Anterior cingulate cortex (tissue), 58 donors: ENCODE results near the gene CEP112.
"Not testable (repeated sequence)": the region's sequence is repeated elsewhere in the genome, so short reads cannot be mapped to it uniquely, and the experiment has no call there.

Experiments
- DNase-seq, 58 donors: peaks; one replicate each; lab custom pipeline; 2025; lab: John Stamatoyannopoulos, UW

The CEP112 gene

DNA sequence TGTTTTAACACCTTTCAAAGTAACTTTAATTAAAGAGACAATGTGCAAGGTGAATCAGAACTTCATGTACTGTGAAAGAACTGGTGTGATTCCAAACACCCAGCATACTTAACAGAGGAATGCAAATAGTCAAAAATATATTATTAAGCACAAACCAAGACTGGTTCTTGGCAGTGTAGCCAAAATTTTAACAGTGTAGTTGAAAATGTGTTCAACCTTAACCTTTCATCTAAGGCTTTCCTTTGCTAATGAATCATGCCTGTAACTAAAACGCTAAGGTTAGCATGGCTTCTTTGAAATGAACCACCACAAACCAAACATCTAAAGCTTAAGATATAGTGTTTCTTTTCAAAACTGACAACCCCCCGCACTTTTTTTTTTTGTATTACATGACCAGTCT, 484.2 kb downstream of the CEP112 start:
- no peak for DNase-seq

DNA sequence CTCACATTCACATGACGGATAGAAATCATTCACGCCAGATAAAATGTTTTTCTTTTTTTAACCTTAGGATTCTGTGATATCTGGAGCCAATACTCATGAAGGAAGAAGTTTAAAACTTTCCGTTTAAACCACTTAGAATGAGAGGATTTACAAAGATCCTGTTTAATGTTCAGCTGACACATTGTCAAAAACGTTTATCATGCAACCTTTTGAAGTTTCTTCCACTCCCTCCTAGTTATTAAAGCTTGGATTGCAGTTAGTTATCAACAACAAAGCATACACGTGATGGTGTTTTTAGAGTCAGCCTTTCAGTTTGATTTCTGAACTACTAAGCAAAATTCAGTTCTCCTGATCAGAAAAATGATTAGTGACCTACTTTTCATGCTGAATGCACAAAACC, 487.2 kb downstream of the CEP112 start:
- no peak for DNase-seq

DNA sequence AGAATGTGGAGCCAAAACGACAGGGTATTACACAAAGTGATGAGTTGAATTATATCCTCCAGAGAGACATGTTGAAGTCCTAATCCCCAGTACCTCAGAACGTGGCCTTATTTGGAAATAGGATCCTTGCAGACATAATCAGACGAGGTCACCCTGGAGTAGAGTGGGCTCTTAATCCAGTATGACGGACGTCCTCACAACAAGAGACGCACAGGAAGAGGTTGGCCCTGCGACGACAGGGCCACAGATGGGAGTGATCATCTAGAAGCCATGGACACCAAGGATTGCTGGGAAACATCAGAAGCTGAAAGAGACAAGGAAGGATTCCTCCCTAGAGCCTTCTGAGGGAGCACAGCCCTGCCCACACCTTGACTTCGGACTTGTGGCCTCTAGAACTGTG, 488.0 kb downstream of the CEP112 start:
- DNase-seq = no peak

DNA sequence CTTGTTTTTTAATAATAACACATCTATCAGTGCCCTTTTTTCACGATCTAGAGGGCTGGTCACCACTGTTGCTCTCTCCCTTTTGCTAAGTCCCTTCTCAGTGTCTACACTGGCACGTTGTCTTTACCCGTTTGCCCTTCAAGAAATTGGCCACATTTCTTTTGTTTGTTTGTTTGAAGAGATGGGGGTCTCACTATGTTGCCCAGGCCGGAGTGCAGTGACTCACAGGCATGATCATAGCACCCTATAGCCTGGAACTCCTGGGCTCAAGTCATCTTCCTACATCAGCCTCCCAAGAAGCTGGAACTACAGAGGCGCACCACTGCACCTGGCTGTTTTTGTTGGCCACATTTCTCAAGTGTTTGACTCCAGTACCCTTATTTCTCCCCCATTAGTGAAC, 492.5 kb downstream of the CEP112 start:
- DNase-seq = no peak

DNA sequence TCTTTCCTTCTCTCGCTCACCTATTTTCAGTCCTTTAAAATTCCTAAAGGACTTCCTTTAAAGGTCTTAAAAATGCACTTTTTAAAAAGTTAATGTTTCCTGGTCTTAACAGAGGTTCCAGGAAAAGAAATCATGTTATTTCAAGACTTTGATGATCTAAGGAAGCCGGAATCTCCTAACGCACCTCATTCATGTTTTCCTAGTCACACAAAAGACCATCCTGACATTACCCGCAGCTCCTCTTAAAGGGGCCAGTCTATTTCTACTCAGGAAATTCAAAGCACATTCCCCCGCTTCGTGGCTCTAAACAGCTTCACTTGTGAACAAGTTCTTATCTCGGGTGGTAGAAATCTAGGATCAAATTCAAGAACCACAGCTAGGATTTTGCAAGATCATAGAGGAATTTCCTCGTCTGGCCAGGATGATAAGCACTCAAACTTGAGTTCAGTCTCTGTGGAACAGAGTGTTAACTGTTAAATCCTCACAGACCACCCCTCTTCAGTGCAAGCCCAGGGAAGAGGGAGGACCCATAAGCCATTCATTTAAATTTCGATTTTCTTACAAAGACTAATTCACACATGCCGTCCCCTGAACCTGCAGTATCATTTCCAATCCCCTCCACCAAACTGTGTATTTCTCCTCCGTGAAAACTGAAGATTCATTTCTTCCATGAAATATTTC, 493.4 kb downstream of the CEP112 start:
- DNase-seq = no peak

DNA sequence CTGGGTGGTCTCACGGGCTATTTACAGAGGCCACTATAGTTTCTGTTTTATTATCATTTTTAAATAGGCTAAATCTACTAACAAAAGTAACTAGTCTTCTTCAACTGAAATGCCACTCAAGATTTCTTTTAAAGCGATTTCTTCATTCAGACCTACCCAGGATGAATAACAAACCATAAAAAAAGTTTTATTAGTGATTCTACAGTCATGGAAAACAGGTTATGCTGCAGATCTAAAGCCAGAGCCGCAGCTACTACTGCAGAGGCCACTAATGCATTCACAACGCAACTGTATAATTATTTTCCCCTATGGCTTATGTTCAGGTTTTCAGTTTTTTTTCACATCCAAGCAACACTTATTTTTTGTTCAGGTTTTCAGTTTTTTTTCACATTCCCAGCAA, 494.3 kb downstream of the CEP112 start:
- DNase-seq = no peak

DNA sequence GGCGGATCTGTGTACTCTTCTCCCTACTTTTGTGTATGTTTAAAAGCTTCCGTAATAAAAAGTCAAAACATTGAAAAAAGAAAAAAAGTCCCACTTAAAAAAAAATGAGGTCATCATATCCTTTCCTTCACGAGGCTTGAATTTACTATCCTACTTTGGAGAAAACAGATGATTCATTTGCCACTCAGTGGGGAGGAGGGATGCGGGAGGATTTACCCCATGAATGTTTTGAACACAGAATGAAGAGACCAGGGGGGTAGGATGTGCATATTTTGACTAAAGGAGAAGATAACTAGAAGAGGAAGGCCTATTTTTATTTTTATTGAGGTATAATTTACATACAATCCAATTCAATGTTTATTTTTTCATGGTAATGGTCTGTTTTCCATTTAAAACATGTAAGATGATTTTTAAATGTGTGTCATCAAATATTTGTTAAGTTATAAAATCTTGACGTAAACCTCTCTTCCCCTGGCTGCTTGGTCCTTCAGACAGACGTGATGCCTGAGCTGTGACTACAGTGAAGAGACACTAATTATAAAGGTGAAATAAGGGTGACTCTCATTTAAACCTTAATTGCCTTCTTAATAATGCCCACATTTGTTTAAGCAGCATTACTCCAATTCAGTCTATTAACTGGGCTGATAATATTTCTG, 495.1 kb downstream of the CEP112 start:
- no peak for DNase-seq

DNA sequence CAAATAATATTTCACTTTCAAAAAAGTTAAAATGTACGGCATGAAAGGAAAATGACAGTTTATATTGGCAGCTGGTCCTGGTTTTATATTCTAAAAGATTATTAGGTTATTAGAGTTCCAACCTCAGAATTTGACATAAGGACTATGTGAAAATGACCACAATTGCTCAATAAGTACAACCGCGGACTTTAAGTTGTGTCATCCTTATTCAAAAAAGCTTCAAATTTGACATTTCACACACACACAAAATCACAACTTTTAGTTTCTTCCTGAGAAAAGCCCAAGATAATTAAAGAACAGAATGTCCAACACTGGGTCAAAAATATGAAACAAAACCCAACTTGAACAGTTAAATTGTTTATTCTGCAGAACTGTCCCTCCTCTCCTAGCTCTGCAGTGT, 497.3 kb downstream of the CEP112 start:
- no peak for DNase-seq

DNA sequence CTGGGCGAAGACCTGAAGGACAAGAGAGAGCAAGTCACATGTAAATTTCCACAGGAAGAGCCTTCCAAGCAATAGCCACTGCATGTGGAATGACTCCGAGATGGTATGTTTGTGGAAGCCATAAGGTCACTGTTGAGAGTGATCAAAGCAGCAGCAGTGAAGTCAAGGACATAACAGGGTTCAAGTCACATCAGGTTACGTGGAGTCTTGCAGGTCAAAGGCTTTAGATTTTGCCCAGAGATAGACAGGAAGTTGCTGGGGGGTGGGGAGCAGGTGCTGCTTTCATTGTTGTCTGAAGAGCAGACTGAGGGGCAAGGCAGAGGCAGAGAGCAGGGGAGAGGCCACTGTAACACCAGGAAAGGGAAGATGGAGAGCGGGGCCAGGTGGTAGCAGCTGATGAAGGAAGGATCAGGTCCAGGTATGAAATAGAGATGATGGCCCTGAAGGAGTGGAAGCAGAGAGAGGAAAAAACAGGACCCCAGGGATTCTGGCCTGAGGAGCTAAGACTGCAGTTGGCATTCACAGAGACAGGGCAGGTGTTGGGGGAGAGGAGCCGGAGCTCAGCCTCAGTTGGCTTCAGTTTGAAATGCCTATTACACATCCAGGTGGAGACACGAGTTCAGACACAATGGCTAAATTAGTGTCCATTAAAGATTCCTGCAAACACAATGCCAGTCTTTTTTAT, 501.2 kb downstream of the CEP112 start:
- no peak for DNase-seq

DNA sequence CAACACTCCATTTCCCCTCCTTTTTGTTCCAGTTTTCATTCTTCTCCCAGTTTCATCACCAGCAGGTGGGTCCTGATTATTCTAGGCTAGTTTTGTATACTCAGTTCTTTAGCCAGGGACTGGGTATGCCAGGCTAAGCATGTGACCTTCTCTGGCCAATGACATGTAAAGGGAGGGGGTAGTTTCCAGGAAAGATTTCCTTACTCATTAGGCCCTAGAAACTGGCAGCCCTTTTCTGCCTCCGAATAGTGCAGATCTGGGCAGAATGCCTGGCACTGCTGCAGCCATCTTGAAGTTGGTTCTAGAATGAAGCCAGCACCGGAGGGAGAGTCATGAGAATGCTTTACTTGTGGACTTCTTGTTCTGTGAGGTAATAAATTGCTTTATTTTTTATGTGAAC, 503.6 kb downstream of the CEP112 start:
- DNase-seq = peak in 13 of 58 donors; percentile 2 to 44 (median 16)

DNA sequence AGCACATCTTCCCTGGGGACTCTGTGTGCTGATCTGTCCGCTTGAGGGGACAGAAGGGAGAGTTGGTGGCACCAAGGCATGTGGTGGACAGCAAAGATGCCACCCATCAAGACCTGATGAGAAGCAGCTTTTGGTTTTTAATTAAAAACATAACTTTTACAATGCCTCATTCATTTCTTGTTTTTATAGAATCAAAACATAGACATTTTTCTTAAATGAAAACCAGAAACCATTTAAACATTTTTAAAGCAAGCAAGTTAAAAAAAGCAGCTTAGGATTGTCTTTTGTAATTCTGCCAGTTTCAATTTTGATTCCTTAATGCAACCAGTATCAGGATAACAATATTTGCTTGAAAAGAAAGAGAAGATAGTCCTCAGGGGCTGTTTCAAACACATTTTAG, 506.8 kb downstream of the CEP112 start:
- DNase-seq = no peak

DNA sequence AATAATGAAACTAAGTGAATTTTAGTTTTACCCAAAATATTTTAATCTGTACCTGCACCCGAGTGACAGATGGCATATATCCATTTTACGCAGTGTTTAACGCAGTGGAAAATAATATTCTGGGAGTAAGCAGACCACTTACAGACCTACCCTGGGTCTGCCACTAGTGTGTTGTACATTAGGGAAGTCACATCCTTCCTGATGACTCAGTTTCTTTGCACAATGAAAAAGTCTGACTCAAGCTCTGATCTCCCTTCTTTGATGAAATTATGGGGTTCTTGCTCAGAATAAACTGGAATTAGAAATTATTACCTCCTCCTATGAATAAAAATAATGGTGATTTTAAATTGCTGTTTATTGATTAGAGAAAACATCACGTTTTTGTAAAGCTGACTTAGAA, 507.3 kb downstream of the CEP112 start:
- DNase-seq = no peak

DNA sequence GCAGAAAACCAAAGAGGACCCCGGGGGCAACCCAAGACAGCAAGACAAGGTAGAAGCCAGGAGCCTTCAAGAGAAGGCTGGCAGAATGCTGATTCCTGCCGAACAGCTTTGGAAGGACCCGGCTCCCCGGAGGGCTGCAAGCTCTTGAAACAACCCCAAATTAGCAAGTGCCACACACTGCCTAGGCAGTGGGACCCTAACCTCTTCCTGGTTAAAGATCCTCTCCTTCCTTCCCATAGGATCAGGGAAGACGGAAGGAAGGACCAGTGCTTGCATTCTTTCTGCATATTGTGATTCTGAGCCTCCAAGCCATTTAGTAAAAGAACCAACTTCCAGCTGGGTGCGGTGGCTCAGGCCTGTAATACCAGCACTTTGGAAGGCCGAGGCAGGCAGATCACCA, 508.5 kb downstream of the CEP112 start:
- no peak for DNase-seq

DNA sequence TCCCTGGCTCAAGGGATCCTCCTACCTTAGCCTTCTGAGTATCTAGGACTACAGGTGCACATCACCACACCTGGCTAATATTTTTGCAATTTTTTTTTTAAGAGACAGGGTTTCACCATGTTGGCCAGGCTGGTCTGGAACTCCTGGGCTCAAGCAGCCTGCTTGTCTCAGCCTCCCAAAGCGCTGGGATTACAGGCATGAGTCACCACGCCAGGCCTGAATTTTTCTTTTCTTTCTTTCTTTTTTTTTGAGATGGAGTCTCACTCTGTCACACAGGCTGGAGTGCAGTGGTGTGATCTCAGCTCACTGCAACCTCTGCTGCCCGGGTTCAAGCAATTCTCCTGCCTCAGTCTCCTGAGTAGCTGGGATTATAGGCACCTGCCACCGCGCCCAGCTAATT, 510.2 kb downstream of the CEP112 start:
- DNase-seq = not testable (repeated sequence)

DNA sequence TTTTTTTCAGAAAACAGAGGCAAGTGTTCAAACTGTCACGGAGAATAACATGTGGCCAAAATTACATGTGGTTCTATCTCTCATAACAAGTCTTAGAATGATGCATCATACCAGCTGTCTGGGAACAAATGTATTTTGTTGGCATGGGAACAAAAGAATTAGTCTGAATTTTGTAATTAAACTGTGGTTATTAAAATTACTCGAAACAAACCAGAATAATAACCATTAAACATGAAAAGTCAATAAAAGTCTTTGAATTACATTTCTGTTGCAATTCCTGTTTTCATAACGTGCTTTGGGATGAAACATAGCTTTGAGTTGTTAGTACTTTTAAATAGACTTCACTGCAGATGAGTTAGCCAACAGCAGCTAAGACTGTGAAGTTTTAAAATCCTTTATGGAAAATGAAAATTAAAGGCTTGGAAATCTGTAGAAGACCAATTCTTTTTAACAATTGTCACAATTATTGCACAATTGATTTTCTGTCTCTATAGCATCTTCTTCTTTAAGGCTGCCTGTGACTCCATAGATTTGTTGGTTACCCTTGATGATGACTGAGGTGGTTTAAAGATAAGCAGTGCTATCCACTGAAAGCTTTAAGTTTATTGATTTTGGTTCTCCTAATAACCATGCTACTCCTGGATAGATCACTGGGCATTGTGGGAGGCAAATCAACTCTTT, 512.6 kb downstream of the CEP112 start:
- DNase-seq = no peak

DNA sequence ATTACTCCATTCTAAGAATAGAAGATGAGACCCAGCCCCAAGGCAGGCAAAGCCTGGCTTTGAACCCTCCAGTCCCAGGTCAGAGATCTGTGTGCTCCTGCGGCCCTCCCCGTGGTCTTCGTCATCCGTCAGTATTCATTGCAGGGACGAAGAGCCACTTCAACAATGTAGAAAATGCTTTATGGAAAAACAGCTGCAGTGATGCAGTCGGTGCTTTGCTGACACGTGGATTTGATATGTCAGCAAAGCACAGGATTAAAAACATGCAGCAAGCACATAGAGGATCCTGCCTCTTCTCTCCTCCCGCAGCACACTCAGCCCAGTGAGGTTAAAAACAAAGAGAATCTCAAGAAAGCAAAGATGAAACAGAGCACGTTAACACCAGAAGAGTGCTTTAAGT, 513.4 kb downstream of the CEP112 start:
- no peak for DNase-seq

DNA sequence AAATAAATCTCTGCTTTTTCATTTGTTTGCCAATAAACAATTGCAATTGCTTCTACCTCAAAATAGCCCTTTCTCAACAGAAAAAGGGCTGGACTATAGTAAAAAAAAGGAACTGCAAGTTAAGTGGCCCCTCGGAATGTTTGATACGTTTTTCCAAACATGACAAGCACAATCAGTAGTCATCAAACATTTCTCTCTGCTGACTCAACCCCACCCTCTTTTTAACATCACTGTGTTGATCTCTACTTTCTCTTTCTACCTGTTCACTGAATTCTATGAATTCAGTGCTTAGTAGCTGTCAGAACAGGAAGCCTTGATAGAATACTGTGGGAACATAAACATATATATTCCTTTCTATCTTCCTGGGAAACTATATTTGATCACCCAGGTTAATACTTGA, 514.0 kb downstream of the CEP112 start:
- no peak for DNase-seq

DNA sequence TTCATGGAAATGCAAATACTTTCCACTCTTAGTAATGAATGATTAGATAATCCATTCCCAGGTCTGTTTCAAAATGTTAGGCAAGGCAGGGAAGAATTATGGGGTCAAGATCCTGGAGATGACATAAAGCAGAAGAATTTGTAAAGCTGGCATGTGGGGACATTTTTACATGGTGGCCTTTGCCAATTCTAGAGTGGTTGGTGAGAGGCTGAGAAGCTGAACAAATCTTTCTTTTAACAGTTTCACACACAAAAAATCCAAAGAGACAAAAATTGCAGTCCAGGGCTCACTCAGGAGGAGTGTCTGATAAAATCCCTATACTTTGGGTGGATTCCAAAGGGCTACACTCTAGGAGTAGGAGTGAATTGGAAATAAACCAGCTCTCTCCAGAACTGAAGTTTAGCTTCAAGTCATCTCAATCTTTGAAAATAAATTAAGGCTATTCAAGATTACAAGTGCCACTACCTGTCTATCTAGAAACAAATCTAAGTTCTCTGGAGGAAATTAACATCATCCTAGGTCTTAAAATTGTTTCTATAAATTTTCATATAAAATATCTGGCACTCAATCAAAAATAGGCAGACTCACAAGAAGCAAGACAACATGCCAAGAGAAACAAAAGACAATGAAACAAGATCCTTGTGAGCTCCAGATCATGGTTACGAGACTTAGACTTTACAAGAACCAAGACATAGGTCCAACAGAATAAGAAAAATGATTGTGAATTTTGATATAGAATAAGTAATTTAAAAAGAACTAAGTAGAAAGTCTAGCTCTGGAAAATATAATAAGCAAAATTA, 517.5 kb downstream of the CEP112 start:
- DNase-seq = no peak

DNA sequence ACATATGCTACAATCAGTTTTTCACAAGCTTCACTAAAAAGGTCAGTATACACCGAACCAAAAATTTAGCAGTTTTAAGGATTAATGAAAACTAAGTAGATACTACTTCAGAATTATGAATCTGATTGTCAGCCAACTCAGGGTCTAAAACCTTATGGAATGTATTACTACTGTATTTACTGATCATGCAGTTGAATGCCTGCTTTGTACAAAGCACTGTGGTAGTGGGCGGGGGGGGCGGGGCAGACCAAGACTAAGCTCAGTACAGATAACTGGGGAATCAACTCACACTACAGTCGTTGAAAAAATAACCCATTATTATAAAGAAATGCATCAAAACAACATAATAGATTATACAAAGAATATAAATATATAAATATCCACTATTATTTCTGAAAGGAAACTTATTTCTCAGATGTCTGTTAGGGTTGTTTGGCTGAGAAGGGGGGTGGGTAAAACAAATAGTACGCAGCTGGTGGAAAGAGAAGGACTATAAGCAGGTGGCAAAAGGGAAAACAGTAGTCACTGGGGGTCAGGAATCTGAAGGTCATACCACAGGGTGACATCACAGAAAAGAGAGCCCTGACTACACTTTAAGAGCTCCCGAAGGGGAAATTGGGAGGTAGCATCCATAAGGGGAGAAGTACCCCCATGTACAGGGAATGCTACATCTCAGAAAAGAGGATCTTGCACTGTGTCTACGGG, 521.1 kb downstream of the CEP112 start:
- no peak for DNase-seq

DNA sequence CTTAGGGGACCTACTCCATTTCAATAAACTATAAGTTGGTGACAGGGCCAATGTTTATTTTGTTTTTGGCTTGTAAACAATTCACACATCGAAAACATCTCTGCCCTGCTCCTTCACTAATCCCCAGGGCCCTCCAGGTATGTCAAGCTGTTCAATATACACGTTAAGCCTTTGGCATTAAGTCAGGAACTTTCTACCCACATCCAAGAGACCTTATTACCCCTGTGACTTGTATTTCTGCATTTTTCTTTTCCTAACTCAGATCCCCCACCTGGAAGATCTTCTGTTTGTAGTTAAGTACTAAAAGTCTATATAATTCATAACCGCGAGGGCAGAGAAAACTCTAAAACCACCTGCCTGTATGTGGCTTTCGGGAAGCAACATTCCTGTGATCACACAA, 523.7 kb downstream of the CEP112 start:
- DNase-seq = no peak
